Stomach (tissue), 9 donors: ENCODE data around the gene SPTLC1. TPM values are rescaled to one million over a fixed set of nuclear protein-coding genes. Genes with fewer than 3 reads are reported as not detected.
"Not testable (repeated sequence)": the region's sequence is repeated elsewhere in the genome, so short reads cannot be mapped to it uniquely, and the experiment has no call there.

Experiments used
- DNase-seq, 2 donors: peaks; one replicate each; pipeline versions ENCODE4 v3.0.0 to v3.0.0-alpha.2; 2013 to 2019
- H3K27ac ChIP-seq, 5 donors: fragments of 200-600 bp in 4 of 5; sonication (generic) in 4 of 5; one replicate each; pipeline ENCODE4 v1.5.1; 2013 to 2019; ENCODE audit warnings: mild to moderate bottlenecking in 1 of 5, moderate library complexity in 1 of 5
- H3K27me3 ChIP-seq, 3 donors: fragments of 200-600 bp; sonication (generic); one replicate each; pipeline ENCODE4 v1.5.1; 2017 to 2019; ENCODE audit warnings: mixed run types in 1 of 3
- H3K36me3 ChIP-seq, 4 donors: fragments of 200-600 bp; sonication (generic); 1 replicate in 3 of 4; 2 replicates in 1 of 4; pipeline ENCODE4 v1.5.1; 2016 to 2019
- H3K4me1 ChIP-seq, 4 donors: fragments of 200-600 bp; sonication (generic); one replicate each; pipeline ENCODE4 v1.5.1; 2016 to 2019
- H3K4me3 ChIP-seq, 4 donors: fragments of 200-600 bp; sonication (generic) in 3 of 4; one replicate each; pipeline ENCODE4 v1.5.1; 2016 to 2019; ENCODE audit warnings: mild to moderate bottlenecking in 1 of 4
- H3K9me3 ChIP-seq, 4 donors: fragments of 200-600 bp; sonication (generic); one replicate each; pipeline ENCODE4 v1.5.1; 2016 to 2019
- EP300 ChIP-seq: sonication (generic); formaldehyde crosslinking; IDR thresholded peaks from one replicate; pipeline ENCODE4 v1.6.1; 2017; ENCODE audit warnings: antibody characterized with exemption
- POLR2A ChIP-seq, 4 donors: fragments of 450-650 bp; IDR thresholded peaks; one replicate each; pipeline ENCODE4 v1.6.1; 2016; ENCODE audit warnings: antibody characterized with exemption in 4 of 4, control low read depth in 2 of 4, mild to moderate bottlenecking in 1 of 4, moderate library complexity in 1 of 4
- POLR2AphosphoS5 ChIP-seq, 3 donors: sonication (generic); formaldehyde crosslinking; IDR thresholded peaks; one replicate each; pipeline ENCODE4 v1.6.1; 2016; ENCODE audit warnings: antibody characterized with exemption in 3 of 3
- WGBS, 5 donors: extraction: QIAGEN DNeasy Blood & Tissue Kit in 3 of 5; methylation state at CpG; one replicate each; pipeline versions ENCODE4 v1.1.5 to v1.1.7; 2013 to 2018; 5-methylcytosine and 5-hydroxymethylcytosine counted together
- intact Hi-C: fragments of 100-400 bp; cut with DNase I; formaldehyde crosslinking; loops from one replicate; pipeline ENCODE4 v1.15.1; 2023; ENCODE audit warnings: low total_unique reads
- polyA plus RNA-seq, 3 donors: library from polyadenylated mRNA; stranded (reverse); fragments of 200-250 nt; gene quantifications; one replicate each; pipeline ENCODE4 v1.2.3, GENCODE V29; 2013
- total RNA-seq, 5 donors: library from RNA; depleted of rRNA; stranded (reverse); fragments of >200 nt; gene quantifications; one replicate each; pipeline versions ENCODE4 v1.1.0 to v1.2.3, GENCODE V29; 2014 to 2016
- TF ChIP-seq, protein P1 (sequence below), 7 experiments: fragments of 450-650 bp in 4 of 7; fragments of 200-600 bp in 3 of 7; sonication (generic) in 3 of 7; IDR thresholded peaks; one replicate each; pipeline ENCODE4 v1.5.1; 2016 to 2019; ENCODE audit warnings: antibody characterized with exemption in 7 of 7, control low read depth in 2 of 7, mild to moderate bottlenecking in 1 of 7
- donor health status: healthy with polysubstance abuse.
- donor health status: Bipolar disorder and iron deficiency.
- donor health status: healthy.

The SPTLC1 gene
- total and polyA plus RNA-seq, 8 donors: 14.4 to 157 (median 49.2) TPM

DNA sequence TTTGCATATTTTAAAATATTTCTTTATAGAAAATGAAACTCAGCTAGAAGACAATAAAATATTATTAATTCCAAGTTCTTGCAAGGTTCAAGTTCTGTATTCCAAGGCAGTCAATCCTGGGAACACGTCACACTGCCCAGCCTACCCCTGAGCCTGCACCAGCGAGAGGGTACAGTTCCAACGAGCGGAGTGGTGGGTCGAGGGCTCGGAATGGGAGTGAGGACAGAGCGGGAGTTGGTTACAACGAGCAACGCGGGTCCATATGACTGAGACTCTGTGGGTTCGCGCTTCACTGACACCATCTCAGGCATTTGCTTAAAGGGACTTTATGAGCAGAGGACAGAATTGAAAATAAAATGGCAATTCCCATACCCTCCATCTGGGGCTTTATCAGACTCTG, 40.0 kb upstream of the SPTLC1 start:
- WGBS, 5 donors: 79 to 91% (median 90%) methylated on average over 12 of the region's 12 CpGs
- H3K4me3 ChIP-seq: no peak overlapping the region
- peaks cover 0 to 4% (median 0%) of the 10 kb centered on the region in 3 donors for H3K27me3 ChIP-seq
- TF ChIP-seq POLR2AphosphoS5 (IDR thresholded peaks at IDR 0.05): no peak
- no peak for TF ChIP-seq EP300
- TF ChIP-seq POLR2A (IDR thresholded peaks at IDR 0.05): no peak
- TF ChIP-seq, protein P1, sequence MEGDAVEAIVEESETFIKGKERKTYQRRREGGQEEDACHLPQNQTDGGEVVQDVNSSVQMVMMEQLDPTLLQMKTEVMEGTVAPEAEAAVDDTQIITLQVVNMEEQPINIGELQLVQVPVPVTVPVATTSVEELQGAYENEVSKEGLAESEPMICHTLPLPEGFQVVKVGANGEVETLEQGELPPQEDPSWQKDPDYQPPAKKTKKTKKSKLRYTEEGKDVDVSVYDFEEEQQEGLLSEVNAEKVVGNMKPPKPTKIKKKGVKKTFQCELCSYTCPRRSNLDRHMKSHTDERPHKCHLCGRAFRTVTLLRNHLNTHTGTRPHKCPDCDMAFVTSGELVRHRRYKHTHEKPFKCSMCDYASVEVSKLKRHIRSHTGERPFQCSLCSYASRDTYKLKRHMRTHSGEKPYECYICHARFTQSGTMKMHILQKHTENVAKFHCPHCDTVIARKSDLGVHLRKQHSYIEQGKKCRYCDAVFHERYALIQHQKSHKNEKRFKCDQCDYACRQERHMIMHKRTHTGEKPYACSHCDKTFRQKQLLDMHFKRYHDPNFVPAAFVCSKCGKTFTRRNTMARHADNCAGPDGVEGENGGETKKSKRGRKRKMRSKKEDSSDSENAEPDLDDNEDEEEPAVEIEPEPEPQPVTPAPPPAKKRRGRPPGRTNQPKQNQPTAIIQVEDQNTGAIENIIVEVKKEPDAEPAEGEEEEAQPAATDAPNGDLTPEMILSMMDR (IDR thresholded peaks at IDR 0.05): no peak
- no peaks in the 10 kb centered on the region for H3K9me3 ChIP-seq
- H3K27ac ChIP-seq: no peak overlapping the region
- intact Hi-C loops: no loop called here
- DNase-seq: no peak
- H3K4me1 ChIP-seq: peaks cover 0 to 7% (median 2%) of the 10 kb centered on the region in 4 donors
- no peaks in the 10 kb centered on the region for H3K36me3 ChIP-seq

DNA sequence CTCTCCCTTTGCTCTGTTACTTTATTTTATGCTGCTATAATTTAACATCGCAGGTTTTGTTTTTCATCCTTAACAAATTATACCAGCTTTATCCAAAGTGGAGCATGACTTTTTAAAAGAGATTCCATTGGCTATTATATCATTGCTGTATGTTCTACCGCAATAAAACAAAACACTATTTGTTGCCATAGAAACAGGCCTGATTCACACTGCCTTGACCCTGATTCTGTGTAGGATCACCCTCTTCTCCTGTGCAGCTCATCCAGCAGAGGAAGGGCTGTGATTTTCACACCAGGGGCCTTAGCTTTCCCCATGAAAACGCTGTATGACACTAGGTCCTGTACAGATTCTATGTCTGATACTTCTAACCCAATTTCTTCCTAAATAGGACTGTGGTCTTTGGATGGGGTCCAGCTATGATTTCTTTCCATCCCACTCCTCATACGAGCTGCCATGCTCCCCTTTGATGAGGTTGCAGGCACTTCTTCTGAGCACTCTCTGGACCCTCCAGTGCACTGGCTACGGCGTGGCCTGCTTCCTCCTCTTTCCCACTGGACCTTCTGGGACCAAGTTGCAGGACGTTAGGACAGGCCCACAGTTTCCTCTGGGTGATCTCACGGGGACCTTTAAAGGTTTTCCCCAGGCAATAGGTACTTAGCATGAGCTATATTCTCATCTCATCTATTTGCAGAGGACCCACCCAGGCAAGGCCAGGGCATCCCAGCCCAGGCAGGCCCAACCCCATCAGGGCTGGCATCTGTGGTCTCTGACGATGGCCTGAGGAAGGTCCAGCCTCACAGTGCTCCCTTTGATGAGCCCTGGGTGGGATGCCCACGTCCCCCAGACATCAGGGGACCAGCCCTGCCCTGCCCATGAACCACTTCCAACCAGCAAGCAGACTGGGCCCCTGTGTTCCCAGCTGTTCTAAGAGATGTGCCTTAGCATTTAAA, 38.5 kb upstream of the SPTLC1 start:
- 75 to 81% (median 78%) methylated on average over 9 to 10 of the region's 10 CpGs for WGBS, 5 donors
- H3K27ac ChIP-seq, DNase-seq, H3K4me3 ChIP-seq, H3K27me3 ChIP-seq, intact Hi-C loops, H3K36me3 ChIP-seq, H3K4me1 ChIP-seq, H3K9me3 ChIP-seq: not testable (repeated sequence)

DNA sequence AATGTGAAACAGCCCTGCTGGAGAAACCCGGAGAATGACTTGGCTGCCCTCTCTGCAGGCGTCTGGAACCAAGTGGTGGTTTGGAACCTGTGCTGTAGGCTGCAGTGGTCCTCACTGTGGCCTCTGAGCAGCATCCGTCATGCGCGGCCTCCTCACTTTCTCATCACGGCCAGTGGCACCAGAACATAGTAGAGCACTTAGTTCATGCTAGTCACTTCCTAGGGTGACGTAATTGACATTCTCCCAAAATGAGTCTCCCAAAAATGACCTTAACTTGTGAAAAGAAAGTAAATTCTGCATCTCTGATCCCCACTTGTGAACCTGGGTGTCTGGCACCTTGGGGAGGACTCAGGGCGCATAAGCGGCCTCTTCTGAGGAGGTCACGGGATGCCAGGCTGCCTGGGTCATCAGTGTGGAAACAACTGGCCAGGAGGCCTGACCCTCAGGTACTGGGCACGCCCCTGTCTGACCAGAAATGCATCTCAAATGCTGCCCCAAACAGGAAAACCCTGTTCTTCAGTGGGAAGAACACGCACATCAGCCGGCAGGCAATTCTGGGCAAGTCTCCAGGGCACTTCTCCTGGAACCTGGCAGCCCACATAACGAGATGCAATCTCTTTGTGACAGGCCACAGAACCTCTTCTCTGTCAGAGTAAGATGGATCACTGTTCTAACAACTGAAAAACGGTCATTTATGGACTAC, 36.6 kb upstream of the SPTLC1 start:
- 58 to 68% (median 64%) methylated on average over 14 to 15 of the region's 15 CpGs for WGBS, 5 donors
- TF ChIP-seq, protein P1 (IDR thresholded peaks at IDR 0.05): no peak
- no peak for TF ChIP-seq POLR2AphosphoS5 (IDR thresholded peaks at IDR 0.05)
- TF ChIP-seq EP300: no peak
- no peak for TF ChIP-seq POLR2A (IDR thresholded peaks at IDR 0.05)
- no peaks in the 10 kb centered on the region for H3K36me3 ChIP-seq
- H3K27me3 ChIP-seq: no peaks in the 10 kb centered on the region
- no peaks in the 10 kb centered on the region for H3K9me3 ChIP-seq
- no peak overlapping the region for H3K4me3 ChIP-seq
- intact Hi-C loops: no loop called here
- H3K27ac ChIP-seq: no peak overlapping the region
- H3K4me1 ChIP-seq: peaks cover 0 to 14% (median 11%) of the 10 kb centered on the region in 4 donors
- peak in 1 of 2 donors; percentile 62 for DNase-seq

DNA sequence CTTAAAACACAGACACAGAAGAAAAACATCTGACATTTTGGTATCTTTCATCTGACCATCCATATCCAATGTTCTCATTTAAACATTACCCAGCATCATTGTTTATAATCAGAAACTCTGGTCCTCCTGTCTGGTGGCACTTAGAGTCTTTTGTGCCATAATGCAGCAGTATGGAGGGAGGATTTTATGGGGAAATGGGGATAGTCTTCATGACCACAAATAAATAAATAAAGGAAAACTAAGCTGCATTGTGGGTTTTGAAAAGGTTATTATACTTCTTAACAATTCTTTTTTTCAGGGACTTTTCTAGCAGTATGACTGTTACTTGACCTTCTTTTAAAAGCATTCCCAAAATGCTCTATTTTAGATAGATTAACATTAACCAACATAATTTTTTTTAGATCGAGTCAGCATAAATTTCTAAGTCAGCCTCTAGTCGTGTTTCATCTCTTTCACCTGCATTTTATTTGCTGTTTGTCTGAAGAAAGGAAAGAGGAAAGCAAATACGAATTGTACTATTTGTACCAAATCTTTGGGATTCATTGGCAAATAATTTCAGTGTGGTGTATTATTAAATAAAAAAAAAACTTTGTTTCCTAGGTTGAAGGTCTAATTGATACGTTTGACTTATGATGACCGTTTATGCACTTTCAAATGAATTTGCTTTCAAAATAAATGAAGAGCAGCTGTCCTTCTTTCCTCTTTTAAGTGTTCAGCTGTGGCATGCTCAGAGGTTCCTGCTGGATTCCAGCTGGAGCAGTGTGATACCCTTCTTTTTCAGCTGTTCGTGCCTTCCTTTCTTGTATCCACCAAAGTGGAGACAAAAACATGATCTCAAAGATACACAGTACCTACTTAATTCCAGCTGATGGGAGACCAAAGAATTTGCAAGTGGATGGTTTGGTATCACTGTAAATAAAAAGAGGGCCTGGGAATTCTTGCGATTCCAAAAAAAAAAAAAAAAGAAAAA, 35.6 kb upstream of the SPTLC1 start:
- H3K9me3 ChIP-seq, H3K27ac ChIP-seq, DNase-seq, intact Hi-C loops, H3K4me3 ChIP-seq, H3K36me3 ChIP-seq, H3K27me3 ChIP-seq: not testable (repeated sequence)
- H3K4me1 ChIP-seq: peaks cover 0 to 20% (median 14%) of the 10 kb centered on the region in 4 donors
- WGBS, 5 donors: 72 to 77% (median 76%) methylated on average over 7 of the region's 7 CpGs

DNA sequence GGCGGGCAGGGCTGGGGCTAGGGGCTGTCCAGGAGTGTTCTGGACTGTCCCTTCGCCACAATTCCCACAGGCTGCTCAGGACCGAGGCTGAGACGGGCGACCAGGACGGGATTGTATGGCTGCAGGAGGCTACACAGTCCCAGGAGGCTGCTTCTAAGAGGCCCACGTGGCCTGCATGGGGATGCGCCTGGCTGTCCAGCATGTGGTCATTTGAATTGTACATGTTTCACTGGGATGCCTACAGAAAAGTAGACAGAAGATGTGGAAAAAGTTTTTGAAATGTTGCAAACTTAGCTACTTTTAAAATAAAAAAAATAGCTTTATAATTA, 32.6 kb upstream of the SPTLC1 start:
- Histone ChIP-seq H3K27ac (peak overlapping the region in 4 of 5 donors; percentile 20 to 61 (median 46)), H3K9me3 (no peaks in the 10 kb centered on the region), H3K4me3 (no peak overlapping the region), H3K36me3 (no peaks in the 10 kb centered on the region), H3K27me3 (peaks cover 0 to 2% (median 0%) of the 10 kb centered on the region in 3 donors), H3K4me1 (peaks cover 0 to 20% (median 14%) of the 10 kb centered on the region in 4 donors)
- intact Hi-C loops: no loop called here
- DNase-seq: no peak
- no peak for TF ChIP-seq POLR2AphosphoS5 (IDR thresholded peaks at IDR 0.05)
- TF ChIP-seq, protein P1 (IDR thresholded peaks at IDR 0.05): no peak
- TF ChIP-seq POLR2A (IDR thresholded peaks at IDR 0.05): no peak
- TF ChIP-seq EP300: no peak
- 72 to 86% (median 81%) methylated on average over 8 of the region's 8 CpGs for WGBS, 5 donors
